COLO668 (cell line): ENCODE data around the gene BATF.
"Not testable (repeated sequence)": the region's sequence is repeated elsewhere in the genome, so short reads cannot be mapped to it uniquely, and the experiment has no call there.

ENCODE experiments used
- DNase-seq: peaks from one replicate; lab custom pipeline; 2025; ENCODE audit not compliant: unreplicated experiment; lab: John Stamatoyannopoulos, UW

Gene BATF, protein sequence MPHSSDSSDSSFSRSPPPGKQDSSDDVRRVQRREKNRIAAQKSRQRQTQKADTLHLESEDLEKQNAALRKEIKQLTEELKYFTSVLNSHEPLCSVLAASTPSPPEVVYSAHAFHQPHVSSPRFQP

DNA sequence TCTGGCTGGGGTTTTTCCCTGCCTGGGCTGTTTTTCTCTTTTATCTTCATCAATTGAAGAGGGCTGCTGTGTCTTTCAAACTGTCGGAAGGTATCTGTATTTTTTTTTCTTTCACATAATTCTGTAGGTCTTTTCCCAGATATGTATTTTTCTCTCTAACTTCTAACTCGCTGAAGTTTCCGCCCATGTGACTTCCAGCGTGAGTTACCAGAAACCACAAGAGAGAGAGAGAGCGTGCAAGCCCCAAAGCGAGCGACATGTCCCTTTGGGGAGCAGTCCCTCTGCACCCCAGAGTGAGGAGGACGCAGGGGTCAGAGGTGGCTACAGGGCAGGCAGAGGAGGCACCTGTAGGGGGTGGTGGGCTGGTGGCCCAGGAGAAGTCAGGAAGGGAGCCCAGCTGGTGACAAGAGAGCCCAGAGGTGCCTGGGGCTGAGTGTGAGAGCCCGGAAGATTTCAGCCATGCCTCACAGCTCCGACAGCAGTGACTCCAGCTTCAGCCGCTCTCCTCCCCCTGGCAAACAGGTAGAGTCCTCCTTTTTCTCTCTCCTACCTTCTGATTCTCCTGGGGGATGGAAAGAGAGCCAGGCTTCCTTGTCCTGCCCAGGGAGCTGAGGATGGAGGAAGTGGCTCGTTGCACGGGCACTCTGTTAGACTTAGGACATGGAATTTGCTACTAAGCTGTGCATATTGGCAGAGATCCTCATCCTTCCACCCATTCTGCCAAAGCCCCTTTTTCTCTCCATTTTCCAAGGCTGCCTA is at the start of gene BATF:
BATF (plus strand) TSS at position 246 of the 759 bp plus-strand sequence; CDS start at position 460, 214 bp downstream.
- DNase-seq = no peak

DNA sequence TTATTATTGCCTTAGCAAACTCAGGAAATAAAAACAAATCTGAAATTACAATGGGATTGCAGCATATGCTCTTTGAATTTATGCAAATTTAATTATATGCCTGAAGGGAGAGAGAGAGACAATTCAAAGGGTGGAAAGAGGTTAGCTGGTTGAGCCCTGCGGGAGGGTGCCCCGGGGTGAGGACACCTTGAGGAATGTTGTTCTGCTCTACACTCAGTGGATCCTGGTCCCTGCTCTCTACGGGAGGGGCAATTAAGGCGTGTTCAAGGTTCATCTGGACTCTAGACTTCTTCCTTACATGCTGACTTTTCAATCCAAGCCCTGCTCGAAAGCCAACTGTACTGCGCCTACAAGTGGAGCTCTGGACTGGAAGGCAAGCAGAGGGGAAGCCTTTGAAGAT is 48.1 kb upstream of the BATF start:
- DNase-seq = not testable (repeated sequence)

DNA sequence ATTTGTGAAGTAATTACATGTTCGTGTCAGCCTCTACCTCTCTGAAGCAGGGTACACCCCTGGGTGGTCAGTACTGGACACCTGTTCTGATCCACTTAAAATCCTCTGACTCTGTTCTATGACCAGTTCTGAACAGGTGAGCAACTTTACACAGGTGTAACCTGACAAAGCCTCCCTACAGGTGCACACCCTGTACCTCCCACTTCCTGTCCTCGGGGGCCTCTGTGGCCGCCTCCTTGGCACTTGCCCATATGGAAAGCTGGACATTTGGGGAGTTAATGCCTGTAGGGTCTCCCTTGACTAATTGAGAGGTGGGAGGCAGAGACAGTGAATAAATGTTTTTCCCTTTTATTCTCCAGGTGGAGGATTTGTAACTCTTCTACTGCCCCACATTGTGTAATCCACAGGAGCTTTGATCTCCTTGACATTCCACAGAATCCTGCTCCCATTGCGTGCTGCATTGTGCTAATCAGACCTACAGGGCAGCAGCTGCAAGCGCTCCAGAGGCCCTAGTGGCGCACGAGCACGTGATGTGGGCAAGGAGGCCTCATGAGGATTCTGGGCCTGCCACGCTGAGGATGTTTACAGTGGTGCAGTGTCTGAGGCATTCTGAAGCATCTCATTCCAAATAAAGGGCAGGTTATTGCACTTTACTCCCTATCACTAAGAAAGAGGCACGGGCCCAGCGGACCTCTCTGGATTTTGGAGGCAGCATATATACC is 45.8 kb upstream of the BATF start:
- DNase-seq = peak; percentile 88

DNA sequence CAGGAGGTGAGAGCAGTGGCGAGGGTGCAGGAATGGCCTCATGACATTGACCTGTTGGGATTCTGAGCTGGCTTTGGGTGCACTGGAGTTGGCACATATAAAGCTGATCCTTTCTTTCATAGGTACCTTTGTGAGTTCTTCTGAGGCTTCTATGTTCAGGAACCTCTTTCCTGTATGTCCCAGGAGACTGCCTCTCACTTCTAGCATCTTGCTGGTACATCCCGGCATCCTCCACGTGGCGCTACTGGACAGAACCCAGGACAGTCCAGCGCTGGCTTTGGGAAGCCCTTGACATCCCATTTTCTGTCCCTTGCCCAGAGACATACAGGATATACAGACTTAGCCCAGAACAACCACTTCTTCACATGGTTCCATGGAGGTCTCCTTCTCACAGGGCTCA is 44.4 kb upstream of the BATF start:
- no peak for DNase-seq

DNA sequence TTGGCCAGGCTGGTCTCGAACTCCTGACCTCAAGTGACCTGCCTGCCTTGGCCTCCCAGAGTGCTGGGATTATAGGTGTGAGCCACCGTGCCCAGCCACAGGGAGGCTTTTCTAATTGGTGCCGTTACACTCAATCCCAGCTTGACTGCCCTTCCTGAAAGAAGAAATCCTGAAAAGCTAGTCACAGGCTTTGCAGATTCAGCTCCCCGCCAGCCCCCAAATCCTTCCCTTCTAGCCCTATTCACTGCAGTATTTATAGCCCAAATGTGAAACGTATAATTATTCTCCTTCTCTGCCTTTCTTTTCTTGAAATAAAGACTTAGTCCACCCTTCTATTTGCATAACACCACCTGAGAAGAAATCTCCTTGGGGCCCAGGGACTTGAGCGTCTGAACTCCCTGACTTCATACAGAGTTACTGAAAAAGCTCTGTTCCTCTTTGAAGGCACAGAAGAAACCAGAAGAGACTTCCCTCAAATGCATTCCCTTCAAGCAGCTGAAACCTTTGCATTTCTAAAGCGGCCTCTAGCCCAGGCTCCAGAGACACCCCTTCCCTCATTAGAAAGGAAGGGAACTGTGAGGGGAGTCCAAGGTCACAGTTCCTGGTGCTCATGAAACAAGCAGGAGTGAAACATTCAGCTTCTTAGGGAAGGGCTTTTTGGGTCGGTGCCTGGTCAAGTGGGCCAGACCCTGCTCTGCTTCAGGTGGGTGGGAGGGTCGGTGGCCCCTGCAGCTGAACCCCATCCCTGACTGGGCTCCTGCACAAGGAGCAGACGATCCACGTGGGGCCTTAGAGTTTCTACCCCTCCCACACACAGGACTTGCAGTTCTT is 42.3 kb upstream of the BATF start:
- DNase-seq = no peak

DNA sequence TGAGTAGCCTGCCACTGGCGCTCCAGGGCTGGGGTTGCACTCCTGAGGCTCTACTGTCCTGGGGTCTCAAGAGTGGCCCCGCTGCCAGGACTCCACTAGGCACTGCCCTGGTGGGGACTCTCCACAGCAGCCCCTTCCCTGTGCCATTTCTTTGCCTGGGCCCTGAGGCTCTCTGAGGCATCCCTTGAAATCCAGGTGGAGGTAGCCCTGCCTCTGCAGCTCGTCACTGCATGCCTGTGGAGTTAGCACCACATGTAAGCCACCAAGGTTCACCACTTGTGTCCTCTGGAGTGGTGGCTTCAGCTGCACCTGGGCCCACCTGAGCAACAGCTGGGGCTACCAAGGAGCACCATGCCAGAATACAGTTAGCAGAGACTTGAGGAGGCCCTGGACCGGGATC is 39.9 kb upstream of the BATF start:
- DNase-seq = no peak

DNA sequence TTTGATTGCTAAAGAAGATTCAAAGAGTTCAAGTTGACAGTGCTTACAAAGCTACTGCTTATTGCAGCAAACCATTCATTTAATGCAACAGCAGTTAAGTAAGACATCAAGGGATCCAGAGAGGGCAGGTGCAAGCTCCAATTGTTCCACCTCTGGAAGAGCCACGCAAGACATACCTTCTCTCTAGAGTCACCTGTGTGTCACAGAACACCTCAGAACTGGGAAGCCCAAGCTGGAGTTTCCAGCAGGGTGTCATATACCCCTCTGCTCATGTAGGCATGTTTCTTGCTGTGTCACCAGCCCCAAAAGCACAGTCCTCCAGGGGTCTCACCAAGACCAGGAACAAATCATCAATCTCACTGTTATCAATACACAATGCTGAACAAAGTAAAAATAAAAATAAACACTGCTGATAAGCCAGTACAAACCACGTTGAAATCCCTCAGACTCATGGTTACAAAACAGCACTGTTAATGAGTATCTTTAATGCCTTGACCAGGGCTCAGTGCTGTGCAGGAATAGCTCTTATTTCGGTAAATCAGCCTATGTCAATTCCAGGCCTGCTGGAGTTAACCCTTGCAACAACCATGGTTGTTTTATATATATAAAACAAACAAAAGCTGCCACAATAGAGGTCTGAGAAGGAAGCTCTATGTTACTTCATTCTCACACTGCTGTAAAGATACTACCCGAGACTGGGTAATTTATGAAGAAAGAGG is 37.4 kb upstream of the BATF start:
- no peak for DNase-seq

DNA sequence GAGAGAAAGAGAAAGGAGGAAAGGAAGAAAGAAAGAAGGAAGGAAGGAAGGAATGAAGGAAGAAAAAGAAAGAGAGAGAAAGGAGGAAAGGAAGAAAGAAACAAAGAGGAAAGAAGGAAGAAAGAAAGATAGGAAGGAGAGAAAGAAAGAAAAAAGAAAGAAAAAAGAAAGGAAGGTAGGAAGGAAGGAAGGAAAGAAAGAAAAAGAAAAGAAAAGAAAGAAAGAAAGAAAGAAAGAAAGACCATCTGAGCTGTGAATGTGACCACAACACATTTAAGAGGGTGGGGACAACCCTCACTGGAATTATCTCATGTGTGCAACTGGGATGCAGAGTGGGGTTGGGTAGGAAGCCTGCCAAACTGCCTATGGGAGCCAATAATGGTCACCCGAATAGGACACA is 36.0 kb upstream of the BATF start:
- DNase-seq = no peak

DNA sequence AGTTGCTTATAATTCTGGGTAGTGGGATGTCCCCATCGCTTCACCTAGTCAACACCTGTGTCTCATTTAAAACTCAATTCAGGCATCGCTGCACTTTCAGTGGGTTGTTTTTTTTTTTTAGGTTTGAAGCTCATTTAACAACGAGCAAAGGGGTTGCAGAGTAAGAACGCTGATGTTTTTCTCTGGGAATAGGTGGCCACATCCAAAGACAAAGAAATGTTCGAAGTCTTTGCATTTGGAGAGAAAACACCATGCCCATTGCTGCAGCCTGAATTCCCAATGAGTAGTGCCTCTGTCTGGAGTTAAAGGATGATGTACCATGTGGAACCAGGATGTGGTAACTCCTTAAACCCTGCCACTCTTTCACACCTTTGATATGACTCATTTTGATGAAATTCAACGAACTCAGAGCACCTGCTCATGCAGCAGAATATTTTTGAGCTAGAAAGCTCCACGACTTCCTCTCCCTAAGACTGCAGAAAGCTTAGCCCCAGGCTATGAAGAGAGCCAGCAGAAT is 35.1 kb upstream of the BATF start:
- DNase-seq = no peak

DNA sequence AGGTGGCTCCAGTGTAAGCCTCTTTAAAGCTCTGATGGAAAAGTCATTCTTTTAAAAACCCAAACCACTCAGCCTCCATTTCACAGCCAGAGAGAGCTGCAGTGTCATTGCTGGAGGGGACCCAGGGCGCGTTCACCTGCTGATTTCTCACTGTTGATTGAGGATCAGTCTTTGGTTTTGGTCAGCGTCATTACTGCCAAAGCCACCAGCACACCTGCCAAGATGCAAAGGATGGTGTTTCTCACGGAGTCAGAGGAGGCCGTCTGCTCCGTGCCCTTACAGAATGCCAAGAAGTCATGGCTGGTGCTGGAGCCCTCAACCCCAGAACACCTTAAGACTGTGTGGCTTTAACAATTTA is 32.8 kb upstream of the BATF start:
- DNase-seq = no peak

DNA sequence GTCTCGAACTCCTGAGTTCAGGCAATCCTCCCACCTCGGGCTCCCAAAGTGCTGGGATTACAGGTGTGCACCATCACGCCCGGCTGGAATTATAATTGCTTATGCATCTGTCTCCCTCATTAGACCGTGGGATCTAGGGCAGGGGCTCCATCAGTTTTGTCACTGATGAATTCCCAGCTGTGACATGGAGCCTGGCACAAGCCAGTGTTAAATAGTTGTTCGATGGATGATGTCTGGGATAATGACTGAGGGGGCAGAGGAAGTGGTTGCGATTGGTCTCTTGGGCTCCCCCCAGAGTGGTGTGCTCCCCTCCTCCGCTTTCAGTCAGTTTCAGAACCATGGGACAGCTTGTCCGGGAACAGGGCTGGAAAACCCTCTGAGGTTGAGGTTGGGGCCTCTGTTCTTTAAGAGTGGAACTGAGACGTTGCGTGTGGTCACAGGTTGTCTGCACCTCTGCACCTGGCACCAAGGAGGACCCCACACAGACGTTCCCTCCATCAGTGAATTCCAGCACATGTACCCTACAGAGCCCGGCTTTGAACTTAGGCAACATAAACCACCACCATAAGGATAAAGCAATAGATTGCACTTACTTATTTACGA is 30.8 kb upstream of the BATF start:
- DNase-seq = no peak

DNA sequence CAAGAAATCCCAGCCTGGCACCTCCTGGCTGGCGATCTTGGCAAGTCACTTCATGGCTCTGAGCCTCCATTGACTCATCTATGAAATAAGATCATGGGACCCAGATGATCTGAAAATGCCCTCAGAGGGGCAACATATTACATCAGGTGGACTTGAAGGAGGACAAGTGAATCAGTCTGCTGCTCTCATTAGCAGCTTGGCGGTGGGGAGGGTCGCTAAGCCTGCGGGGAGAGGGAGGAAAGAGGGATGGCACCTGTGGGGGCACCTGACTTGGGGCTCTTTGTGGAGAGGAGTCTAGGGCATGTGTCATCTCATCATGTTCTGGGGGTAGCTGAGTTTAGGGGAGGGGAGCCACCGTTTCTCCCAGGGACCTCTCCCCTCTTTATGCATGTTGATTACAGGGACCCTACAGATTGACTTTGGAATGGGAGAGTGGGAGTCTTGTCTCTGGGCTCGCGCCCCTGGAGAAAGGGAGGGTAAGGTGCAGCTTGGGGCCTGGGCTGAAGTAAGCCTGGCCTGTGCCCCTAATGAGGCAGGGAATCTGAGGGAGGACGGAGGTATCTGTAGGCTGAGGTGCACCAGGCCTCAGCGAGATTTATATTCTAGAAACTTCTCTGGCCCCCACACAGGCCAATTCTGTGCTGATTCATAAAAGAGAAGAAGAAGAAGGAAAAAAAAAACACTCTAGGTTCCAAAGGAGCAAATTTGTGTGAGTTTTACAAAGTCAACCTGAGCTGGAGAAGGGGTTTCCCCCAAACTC is 29.3 kb upstream of the BATF start:
- DNase-seq = no peak

DNA sequence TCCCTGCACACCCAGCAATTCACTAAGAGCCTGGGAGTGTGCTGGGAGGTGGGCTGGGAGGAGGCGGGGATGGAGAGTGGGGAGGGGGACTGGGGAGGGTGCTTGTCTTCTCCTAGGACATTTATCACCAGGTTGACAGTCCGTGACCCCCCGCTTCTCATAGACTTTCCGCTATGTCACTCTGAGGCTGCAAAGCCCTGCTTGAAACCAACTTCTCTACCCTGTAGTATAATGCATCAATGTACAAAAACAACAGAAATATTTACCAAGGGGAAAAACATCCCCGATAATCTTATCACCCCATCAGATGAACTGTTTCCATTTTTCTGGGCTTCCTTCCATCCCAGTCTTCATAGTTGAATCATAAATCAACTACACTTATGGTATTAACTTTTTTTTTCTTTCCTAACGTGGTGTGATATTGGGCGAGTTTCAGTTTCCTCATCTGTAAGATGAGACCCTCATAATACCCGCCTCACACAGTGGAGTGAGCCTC is 28.6 kb upstream of the BATF start:
- no peak for DNase-seq

DNA sequence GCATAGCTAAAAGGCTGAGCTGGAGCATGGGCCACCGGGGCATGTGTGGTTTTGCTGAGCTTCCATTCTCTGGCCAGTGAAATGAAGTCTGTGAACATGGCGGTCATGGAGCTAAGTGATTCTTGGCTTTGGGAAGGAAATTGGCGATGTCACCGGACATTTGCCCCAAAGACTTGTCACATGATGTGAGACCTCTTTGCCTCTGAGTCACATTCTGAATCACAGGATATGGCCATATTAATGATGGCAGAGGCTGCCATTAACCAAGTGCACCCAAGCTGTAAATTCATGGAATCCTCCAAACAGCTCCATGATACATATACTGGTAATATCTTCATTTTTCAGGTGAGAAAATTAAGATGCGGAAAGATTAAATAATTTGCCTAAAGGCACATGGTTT is 27.4 kb upstream of the BATF start:
- no peak for DNase-seq

DNA sequence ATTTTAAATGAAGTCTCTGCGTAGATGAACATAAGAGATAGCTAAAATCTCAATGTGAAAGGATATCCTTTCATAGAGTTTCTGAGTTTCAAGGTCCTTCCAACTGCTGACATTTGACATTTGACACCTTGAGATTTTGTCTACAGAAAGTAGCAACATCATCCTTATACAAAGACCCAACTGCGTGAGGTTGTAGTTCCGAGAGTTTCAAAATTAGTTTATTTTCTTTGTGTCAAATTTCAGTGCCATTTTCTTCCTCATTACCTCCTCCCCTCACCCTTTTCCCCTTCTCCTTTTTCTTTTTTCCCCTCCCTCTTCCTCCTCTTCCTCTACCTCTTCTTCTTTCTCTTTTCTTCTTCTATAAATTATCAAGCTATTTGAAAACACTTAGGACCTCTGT is 26.9 kb upstream of the BATF start:
- DNase-seq = no peak

DNA sequence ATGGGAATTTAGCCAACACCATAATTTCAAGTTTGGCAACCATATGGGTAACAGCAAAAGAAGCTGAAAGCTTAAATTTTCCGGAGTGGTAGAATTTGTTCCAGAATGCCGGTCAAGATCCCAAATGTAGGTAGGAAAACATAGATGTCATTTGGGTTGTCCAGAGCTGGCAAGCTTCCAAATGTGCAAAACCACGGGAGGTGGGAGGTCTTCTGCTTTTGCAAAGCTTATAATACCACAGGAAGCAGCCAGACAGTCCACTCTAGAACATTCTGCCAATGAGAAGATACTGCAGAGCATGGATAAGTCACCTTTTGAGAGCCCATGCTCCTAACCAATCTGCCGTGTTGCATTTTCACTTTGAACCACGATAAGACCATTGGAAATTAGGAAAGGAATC is 26.4 kb upstream of the BATF start:
- DNase-seq = no peak

DNA sequence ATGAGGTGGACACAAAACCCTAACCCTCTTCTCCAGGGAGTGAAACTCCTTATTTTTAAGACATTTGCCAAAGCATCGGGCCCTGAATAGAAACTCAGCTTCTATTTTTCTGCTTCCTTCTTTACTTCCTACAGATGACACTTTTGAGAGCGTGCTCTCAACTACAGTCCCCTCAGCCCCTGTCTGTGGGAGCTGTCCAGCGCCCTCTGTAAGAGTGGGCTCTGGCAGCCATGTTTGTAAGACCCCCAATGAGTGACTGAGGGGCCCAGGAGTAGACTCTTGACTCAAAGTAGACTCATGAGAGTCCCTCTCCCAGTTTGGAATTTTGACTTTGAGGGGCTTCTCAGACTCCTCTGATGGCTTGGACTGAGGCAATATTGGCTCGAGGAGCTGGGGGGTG is 25.5 kb upstream of the BATF start:
- no peak for DNase-seq

DNA sequence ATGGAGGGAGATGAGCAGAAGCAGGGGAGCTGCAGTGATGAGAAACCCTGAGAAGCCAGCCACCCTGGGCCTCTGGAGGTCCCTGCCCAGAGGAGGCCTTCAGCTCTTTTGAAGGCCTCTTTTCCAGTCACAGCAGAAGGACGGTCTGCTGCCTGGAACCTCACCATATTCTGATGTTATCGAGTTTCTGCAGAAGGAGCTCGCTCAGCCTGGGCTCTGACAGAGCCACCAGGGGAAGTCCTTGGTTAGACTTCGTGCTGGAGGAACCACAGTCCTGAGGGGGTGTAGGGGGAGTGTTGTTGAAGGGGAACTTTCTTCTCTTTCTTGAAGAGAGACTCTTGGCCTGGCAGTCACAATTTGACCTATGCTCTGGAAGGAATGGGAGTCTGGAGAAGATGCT is 25.1 kb upstream of the BATF start:
- DNase-seq = no peak

DNA sequence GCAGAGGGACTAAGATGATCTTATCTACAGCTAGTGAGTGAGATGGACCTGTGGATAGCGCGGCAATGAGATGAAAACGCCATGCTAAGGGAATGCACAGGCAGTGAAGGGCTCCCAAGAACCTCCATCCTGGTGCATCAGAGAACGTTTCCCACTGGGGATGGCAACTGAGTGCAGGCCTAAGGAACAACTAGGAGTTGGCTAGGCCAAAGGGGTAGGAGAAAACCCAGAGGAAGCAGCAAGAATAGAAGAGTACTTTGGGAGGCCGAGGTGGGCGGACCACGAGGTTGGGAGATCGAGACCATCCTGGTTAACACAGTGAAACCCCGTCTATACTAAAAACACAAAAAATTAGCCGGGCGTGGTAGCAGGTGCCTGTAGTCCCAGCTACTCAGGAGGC is 24.6 kb upstream of the BATF start:
- no peak for DNase-seq
